Rectal smooth muscle tissue (tissue), 1 donor: ENCODE measurements around the gene DPYSL3.

Experiments
- H3K27ac ChIP-seq: one replicate; pipeline ENCODE4 v1.7.0; 2013; ENCODE audit warnings: low read depth, low read length, inconsistent platforms
- H3K27me3 ChIP-seq: one replicate; pipeline ENCODE4 v1.7.0; 2013; ENCODE audit warnings: low read length; ENCODE audit not compliant: control insufficient read depth, insufficient read depth
- H3K36me3 ChIP-seq: one replicate; pipeline ENCODE4 v1.7.0; 2013; ENCODE audit warnings: low read length; ENCODE audit not compliant: control insufficient read depth, insufficient read depth
- H3K4me1 ChIP-seq: one replicate; pipeline ENCODE4 v1.7.0; 2013; ENCODE audit warnings: low read length; ENCODE audit not compliant: control insufficient read depth, insufficient read depth
- H3K4me3 ChIP-seq: one replicate; pipeline ENCODE4 v1.7.0; 2013; ENCODE audit warnings: low read length
- H3K9ac ChIP-seq: one replicate; pipeline ENCODE4 v1.7.0; 2013; ENCODE audit warnings: low read length

DPYSL3 gene

DNA sequence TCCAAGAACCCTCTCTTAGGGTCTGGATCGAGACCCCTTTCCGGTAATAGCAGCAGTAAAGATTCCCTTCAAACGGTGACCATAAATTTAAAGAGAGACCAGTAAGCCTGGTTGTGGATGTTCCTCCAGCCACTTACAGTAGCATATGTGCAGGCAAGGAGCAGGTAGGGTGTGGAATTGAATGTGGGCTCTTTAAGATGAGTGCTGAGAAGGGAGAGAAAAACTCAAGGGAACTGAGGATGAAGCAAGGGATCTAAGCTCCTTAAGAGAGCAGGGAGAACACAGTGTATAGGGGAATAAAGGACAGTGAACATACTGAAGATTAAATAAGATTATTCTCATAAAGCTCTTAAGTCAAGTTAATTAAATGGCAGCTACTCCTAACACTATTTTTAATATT lies 51.3 kb downstream of the DPYSL3 start:
- no peaks in the 10 kb centered on the region for H3K27me3 ChIP-seq
- no peak overlapping the region for H3K9ac ChIP-seq
- peaks cover 18% of the 10 kb centered on the region for H3K4me1 ChIP-seq
- no peaks in the 10 kb centered on the region for H3K36me3 ChIP-seq
- no peak overlapping the region for H3K4me3 ChIP-seq
- H3K27ac ChIP-seq, result no peak overlapping the region

DNA sequence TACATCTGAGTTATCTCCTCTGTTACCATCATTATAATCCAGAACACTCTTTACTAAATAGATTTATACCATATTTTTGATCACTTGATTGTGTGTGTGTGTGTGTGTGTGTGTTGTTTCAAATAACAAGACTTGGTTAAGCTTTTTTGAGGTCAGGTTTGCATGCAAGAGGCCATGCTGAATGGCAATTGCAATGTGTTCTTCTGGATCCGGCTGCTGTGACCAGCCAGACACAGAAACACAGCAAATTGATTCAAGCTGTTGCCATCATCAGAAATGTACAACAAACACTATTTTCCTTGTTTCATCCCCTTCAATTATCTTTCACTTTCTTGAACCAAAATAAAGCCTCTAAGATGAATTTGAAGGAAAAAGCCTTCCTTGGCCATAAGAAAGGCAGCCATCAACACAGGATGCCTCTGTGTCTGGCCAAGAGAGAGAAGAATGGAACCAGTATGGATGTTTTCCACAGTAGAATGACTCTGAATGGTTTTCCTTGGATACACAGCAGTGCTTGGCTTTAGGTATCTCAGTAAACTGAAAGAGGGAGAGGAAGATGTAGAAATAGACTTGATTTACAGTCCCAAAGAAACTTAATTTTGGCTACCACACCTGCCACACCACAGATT lies 53.9 kb downstream of the DPYSL3 start:
- H3K27me3 ChIP-seq, result no peaks in the 10 kb centered on the region
- no peak overlapping the region for H3K4me3 ChIP-seq

DNA sequence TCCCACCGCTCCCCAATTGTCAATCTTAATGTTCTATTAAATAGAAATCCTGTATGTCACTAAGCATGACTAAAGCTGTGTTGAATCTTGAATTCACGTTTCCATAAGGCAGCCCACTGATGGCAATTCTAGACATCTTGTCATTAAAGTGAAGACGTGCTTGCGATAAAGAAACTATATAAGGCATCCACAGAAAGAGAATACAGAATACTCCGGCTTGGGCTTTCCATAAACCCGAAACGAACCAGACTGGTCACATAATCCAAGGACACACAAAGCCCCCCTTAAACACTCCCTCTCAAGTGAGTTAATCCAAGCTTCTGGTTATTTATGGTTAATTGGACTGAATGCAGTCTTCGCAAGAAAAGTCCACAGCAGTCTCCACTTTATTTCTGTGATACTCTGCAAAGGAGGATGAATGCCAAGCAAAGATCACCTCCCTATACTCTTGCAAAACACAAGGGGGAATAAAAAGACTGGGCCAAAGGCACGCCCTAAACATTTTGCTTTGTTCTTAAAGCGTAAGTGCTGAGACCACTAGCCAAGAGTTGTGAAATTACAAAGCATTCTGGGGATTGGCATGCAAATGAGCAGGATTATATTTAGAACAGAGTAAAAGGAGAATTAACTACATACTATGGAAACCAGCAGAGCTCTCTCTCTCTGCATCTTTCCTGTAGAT lies 54.7 kb downstream of the DPYSL3 start:
- Histone ChIP-seq H3K27ac (peak overlapping the region; percentile 96), H3K9ac (no peak overlapping the region), H3K27me3 (no peaks in the 10 kb centered on the region), H3K4me1 (peaks cover 23% of the 10 kb centered on the region), H3K36me3 (no peaks in the 10 kb centered on the region), H3K4me3 (peak overlapping the region; percentile 73)

More for the DNA sequence above, 53.9 kb downstream of the DPYSL3 start:
- H3K4me1 ChIP-seq, result peaks cover 18% of the 10 kb centered on the region
- peak overlapping the region; percentile 96 for H3K27ac ChIP-seq
- H3K9ac ChIP-seq, result no peak overlapping the region
- H3K36me3 ChIP-seq, result no peaks in the 10 kb centered on the region

DNA sequence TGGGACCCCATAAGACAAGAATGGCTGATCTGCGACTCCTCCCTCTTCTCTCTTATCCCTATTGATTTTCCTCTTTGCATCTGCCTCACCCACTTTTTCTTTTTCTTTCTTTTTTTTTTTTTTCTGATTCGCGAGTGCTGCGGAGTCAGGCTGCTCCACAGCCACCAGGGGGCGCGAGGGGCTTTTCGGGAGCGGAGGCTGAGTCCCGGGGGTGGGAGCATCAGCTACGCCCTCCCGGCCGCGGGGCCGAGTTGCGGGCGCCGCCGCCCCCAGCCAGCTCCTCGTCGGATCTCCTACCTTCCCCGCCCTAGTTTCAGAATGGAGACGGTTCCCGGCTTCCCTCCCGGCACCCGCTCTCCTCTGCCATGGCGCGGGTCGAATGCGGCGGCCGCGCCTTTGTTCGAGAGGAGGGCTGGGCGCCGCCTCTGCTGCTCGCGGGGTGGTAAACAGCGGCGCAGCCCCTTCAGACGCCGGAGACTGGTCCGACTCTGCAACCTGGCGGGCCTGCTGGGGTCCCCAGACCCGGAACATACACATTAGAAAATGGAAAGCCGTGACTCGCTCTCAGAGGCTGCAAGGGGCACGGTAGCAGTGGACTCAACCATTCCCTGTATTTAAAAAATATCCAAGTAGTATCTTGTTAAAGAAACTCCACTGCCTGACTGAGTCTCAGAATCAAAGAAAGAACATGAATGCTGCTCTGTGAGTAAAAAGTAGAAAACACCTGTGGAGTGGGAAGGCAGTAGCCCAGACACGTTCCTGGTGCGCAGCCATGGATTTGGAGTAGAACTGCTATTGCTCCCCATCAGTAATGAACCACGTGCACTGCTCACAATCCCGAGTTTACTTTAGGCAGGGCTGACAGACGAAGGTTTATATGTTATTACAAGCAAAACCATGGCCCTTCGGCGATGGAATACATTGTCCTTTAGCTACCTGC lies 55.7 kb downstream of the DPYSL3 start:
- Histone ChIP-seq H3K9ac (peak overlapping the region; percentile 65), H3K4me1 (peaks cover 32% of the 10 kb centered on the region)

DNA sequence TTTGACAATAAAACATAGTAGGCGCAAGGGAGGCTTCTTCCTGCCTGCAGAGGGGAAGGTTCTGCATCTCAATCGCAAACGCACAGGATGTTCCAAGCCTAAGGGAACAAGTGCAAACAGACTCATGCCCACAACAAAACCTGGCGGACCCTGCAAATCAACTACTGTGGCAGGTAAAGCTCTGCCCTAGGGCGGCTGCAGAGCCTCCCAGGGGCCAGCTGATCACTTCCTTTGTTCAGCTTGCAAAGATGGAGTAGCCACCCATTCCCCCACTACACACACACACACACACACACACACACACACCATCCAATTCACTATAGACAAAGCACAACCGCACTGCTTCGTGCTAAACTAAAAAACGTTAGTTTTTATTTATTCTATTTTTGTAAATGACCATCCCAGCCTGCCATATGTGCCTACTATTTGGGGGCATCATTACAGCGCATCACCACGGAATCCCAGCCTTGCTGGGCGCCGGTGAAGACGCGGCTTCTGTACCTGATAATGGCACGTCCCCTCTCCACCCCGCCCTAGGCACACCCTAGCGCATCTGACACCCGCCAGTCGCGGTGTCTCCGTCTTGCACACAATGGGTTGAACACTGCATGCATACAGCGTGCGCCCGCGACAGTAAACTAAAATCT lies 57.6 kb downstream of the DPYSL3 start:
- Histone ChIP-seq H3K27me3 (no peaks in the 10 kb centered on the region), H3K4me1 (peaks cover 37% of the 10 kb centered on the region), H3K4me3 (peak overlapping the region; percentile 73), H3K9ac (no peak overlapping the region), H3K27ac (peak overlapping the region; percentile 96), H3K36me3 (no peaks in the 10 kb centered on the region)

More for the DNA sequence above, 55.7 kb downstream of the DPYSL3 start:
- Histone ChIP-seq H3K27me3 (no peaks in the 10 kb centered on the region), H3K27ac (peak overlapping the region; percentile 96), H3K36me3 (no peaks in the 10 kb centered on the region), H3K4me3 (peak overlapping the region; percentile 73)

DNA sequence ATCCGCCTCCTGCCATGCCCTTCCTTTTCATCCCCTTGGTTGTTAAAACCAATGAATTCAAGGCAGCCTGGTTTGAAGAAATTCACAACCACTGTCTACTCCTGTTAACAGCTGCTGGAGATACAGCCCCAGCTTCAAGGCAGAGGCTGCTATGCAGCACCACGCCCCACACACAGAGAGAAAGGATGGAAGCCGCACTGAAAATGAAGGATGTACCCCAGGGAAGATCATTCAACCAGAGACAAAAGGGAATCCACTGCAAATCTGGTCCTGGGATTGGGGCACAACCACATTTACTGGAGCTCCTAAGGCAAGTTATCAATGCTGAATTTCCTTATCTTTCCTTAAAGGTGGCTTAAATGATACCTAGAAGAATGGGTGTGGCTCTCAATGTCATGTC lies 58.7 kb downstream of the DPYSL3 start:
- no peaks in the 10 kb centered on the region for H3K27me3 ChIP-seq
- no peaks in the 10 kb centered on the region for H3K36me3 ChIP-seq
- H3K4me3 ChIP-seq, result no peak overlapping the region
- peaks cover 44% of the 10 kb centered on the region for H3K4me1 ChIP-seq
- H3K27ac ChIP-seq, result peak overlapping the region; percentile 96
- no peak overlapping the region for H3K9ac ChIP-seq

DNA sequence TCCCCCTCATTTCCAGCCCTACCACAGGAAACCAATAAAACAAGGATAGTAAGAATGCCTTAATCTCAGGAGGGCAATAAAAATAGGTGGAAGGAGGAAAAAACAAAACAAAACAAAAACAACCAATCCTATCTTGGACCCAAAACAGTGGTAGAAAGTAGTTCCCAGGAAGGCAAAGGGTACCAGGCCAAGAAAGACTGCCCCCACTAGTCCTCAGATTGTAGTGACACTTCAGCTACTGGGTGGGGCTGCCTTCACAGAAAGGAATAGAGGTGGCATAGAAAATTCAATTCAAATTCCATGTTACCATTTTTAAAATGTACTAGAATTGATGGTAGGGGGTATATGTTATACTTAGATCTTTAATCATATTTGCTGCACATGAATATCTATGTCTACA lies 59.3 kb downstream of the DPYSL3 start:
- Histone ChIP-seq H3K36me3 (no peaks in the 10 kb centered on the region), H3K4me3 (no peak overlapping the region), H3K27ac (peak overlapping the region; percentile 25), H3K9ac (no peak overlapping the region), H3K4me1 (peaks cover 42% of the 10 kb centered on the region), H3K27me3 (no peaks in the 10 kb centered on the region)

DNA sequence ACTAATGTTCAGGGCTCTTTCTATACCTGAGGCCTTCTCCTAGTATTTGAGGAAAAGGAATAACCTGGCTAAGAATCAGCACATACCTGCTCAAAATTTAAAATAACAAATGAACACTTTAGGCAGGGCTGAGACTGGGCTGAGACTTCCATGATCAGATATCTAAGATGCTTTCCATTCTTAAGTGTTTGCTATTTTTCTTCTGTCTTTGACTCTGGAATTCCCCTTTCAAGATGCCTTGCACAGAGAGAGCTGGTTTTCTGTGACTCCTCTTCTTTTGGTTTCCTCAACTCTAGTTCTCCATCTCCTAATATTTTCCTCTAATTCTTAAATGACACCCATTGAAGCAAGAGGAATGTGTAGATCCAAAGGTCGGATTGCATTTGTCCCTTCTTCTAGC lies 61.1 kb downstream of the DPYSL3 start:
- Histone ChIP-seq H3K27me3 (no peaks in the 10 kb centered on the region), H3K4me1 (peaks cover 40% of the 10 kb centered on the region), H3K4me3 (no peak overlapping the region), H3K9ac (no peak overlapping the region), H3K36me3 (no peaks in the 10 kb centered on the region), H3K27ac (peak overlapping the region; percentile 54)

DNA sequence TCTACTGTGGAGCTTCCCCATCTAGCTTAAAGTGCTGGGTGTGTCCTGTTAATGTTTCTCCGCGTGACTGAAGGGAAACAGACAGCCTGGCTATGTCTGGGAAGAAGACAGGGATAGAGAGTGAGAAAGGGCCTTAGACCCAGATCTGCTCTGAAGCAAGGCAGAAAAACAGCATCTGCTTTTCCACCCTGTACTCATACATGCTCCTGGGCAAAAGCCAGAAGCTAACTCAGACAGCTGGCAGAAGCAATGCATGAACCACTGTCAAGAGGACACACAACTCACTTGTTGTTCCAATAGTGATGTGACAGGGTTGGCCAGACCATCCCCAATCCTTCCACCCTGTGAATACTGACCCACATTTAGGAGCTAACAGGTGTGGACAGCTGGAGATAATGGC lies 63.3 kb downstream of the DPYSL3 start:
- no peaks in the 10 kb centered on the region for H3K27me3 ChIP-seq
- H3K27ac ChIP-seq, result peak overlapping the region; percentile 75
- no peak overlapping the region for H3K4me3 ChIP-seq
- H3K36me3 ChIP-seq, result no peaks in the 10 kb centered on the region
- peaks cover 43% of the 10 kb centered on the region for H3K4me1 ChIP-seq
- no peak overlapping the region for H3K9ac ChIP-seq

DNA sequence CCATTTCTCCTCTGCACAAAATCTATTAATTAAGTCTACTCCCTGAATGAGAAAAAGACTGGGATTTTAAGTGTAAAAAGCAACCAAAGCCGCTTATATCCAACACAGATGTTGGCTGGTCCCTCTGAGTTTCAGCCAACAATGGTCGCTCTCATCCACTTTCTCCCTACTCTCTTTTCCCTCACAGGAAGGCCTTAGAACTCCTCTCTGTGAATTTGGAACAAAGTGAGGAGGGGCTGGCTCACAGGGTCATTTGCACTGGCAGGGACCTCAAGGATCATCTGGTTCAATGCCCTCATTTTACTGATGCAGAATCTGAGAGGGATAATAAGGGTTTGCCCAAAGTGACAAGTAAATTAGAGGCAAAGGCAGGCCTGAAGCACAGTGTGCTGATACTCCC lies 64.0 kb downstream of the DPYSL3 start:
- no peaks in the 10 kb centered on the region for H3K27me3 ChIP-seq
- H3K27ac ChIP-seq, result peak overlapping the region; percentile 75
- no peak overlapping the region for H3K4me3 ChIP-seq
- no peak overlapping the region for H3K9ac ChIP-seq
- H3K36me3 ChIP-seq, result no peaks in the 10 kb centered on the region
- peaks cover 47% of the 10 kb centered on the region for H3K4me1 ChIP-seq

DNA sequence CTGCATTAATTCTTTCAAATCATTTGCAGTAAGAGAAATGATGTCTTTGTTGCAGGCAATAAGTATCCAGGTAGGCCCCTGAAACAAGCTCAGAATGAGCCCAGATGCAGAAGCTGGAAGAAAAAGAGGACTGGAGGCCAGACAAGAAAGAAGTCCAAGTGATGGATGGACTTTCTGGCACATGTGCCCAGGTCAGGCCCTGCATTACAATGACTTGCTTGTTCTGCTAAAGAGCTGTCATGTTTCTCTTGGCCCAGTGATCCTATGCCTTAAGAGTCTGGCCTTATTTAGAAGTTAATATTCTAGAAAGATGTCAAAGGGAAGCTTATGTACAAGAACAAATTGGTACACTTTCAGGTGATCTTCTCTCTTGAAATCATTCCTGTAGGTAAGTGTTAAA lies 64.8 kb downstream of the DPYSL3 start:
- no peak overlapping the region for H3K9ac ChIP-seq
- H3K27me3 ChIP-seq, result no peaks in the 10 kb centered on the region
- peak overlapping the region; percentile 75 for H3K27ac ChIP-seq
- H3K4me1 ChIP-seq, result peaks cover 41% of the 10 kb centered on the region
- no peak overlapping the region for H3K4me3 ChIP-seq
- H3K36me3 ChIP-seq, result no peaks in the 10 kb centered on the region

DNA sequence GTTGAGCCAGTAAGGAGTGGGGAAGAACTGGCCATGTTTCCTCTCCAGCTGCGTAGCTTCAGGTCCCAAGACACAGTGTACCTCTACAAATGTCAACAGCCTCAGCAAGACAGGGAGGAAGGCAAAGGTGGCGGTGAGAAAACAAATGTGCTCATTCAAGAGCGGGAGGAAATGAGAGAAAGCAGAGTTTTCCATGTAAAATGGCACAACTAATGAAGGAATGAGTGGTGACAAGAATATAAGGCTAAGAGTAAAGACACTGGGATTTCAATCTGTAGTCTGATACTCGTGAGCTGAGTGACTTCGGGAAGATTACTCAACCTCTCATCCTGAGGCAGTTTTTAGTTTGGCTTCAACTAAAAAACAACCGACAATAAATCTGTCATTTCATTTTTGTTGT lies 67.6 kb downstream of the DPYSL3 start:
- H3K36me3 ChIP-seq, result no peaks in the 10 kb centered on the region
- peaks cover 35% of the 10 kb centered on the region for H3K4me1 ChIP-seq
- H3K4me3 ChIP-seq, result no peak overlapping the region
- peak overlapping the region; percentile 29 for H3K27ac ChIP-seq
- no peaks in the 10 kb centered on the region for H3K27me3 ChIP-seq
- no peak overlapping the region for H3K9ac ChIP-seq
